Measurements from ENCODE around the gene MARK4. TPM values are rescaled to one million over a fixed set of nuclear protein-coding genes. Genes with fewer than 3 reads are reported as not detected.
"Not testable (repeated sequence)": the region's sequence is repeated elsewhere in the genome, so short reads cannot be mapped to it uniquely, and the experiment has no call there.

Gene MARK4
- total RNA-seq, 2 experiments from 2014 or later: 24.8 to 26.1 TPM

DNA sequence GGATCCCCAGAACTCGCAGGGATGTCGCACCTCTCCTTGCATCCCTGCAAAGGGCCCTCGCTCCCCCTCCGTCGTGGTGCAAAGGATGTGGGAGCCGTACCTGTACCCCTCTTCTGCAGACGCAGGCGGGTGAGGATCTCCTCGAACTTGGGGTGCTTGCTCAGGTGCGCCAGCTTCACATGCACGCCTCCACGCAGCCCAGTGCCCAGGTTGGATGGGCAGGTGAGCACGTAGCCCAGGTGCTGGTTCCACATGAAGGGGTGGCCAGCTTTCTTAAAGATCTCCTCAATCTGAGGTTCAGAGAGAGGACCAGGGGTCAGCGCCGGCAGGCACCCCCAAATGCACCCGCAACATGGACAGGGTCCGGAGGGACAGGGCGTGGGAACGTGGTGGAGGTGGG, 56.3 kb downstream of the MARK4 start:
- H3K4me3 Mint-ChIP-seq: no peak overlapping the region
- H3K27me3 Mint-ChIP-seq: peaks cover 2% of the 10 kb centered on the region
- H3K4me1 Mint-ChIP-seq: peaks cover 2% of the 10 kb centered on the region
- H3K36me3 Mint-ChIP-seq: no peaks in the 10 kb centered on the region
- POLR2A ChIA-PET: interaction anchor here (0.6 kb wide), 1 partner anchor 40 kb away, joined by 5 read pairs; no protein-coding TSS in a partner anchor
- ATAC-seq (ENCODE audit: low read depth) (no peak), DNase-seq (no peak)
- no peak overlapping the region for H3K27ac Mint-ChIP-seq
- no peaks in the 10 kb centered on the region for H3K9me3 Mint-ChIP-seq

DNA sequence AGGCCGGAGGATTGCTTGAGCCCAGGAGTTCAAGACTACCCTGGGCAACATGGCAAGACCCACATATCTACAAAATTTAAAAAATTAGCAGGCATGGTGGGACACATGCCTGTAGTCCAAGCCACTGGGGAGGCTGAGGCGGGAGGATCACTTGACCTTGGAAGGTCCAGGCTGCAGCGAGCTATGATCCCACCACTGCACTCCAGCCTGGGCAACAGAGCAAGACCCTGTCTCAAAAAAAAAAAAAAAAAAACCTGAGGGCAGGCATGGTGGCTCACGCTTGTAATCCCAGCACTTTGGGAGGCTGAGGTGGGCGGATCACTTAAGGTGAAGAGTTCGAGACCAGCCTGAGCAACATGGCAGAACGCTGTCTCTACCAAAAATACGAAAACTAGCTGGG, 58.3 kb downstream of the MARK4 start:
- H3K27me3 Mint-ChIP-seq; H3K9me3 Mint-ChIP-seq; H3K4me3 Mint-ChIP-seq; H3K4me1 Mint-ChIP-seq; H3K36me3 Mint-ChIP-seq; H3K27ac Mint-ChIP-seq; ATAC-seq (ENCODE audit: low read depth); DNase-seq: not testable (repeated sequence)
- POLR2A ChIA-PET: interaction anchor here (0.7 kb wide), 1 partner anchor 506 kb away, joined by 4 read pairs; no protein-coding TSS in a partner anchor

DNA sequence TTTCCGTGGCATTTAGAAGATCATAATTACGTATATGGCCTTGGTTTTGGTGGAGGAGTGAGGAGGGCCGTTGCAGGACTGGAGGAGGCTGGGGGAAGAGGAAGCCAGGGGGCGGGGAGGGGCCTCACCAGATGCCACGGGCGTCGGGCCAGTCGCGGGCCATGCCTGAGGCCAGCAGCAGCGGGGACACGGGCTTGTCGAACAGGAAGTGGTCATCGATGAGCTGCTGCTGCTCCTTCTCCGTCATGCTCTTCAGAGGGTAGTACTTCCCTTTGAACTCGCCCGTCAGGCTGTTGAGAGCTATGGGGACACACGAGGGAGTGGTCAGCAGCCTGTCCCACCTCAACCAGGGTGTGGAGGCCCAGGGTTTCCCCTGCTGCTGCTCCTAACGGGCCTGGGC, 60.5 kb downstream of the MARK4 start:
- POLR2A ChIA-PET: no interaction called here
- H3K4me3 Mint-ChIP-seq: no peak overlapping the region
- no peaks in the 10 kb centered on the region for H3K36me3 Mint-ChIP-seq
- peaks cover 2% of the 10 kb centered on the region for H3K4me1 Mint-ChIP-seq
- DNase-seq (no peak), ATAC-seq (ENCODE audit: low read depth) (no peak)
- peaks cover 22% of the 10 kb centered on the region for H3K27me3 Mint-ChIP-seq
- H3K27ac Mint-ChIP-seq: no peak overlapping the region
- no peaks in the 10 kb centered on the region for H3K9me3 Mint-ChIP-seq

DNA sequence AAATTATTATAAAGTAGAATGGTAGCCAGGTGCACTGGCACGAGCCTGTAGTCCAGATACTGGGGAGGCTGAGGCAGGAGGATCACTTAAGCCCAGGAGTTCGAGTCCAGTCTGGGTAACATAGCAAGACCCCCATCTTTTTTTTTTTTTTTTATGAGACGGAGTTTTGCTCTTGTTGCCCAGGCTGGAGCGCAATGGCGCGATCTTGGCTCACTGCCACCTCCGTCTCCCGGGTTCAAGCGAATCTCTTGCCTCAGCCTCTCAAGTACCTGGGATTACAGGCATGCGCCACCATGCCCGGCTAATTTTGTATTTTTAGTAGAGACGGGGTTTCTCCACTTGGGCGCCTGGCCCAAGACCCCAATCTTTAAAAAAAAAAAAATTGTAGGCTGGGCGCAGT, 61.2 kb downstream of the MARK4 start:
- H3K9me3 Mint-ChIP-seq; H3K4me1 Mint-ChIP-seq; POLR2A ChIA-PET; H3K36me3 Mint-ChIP-seq; ATAC-seq (ENCODE audit: low read depth); H3K27ac Mint-ChIP-seq; DNase-seq; H3K4me3 Mint-ChIP-seq: not testable (repeated sequence)
- peaks cover 27% of the 10 kb centered on the region for H3K27me3 Mint-ChIP-seq

DNA sequence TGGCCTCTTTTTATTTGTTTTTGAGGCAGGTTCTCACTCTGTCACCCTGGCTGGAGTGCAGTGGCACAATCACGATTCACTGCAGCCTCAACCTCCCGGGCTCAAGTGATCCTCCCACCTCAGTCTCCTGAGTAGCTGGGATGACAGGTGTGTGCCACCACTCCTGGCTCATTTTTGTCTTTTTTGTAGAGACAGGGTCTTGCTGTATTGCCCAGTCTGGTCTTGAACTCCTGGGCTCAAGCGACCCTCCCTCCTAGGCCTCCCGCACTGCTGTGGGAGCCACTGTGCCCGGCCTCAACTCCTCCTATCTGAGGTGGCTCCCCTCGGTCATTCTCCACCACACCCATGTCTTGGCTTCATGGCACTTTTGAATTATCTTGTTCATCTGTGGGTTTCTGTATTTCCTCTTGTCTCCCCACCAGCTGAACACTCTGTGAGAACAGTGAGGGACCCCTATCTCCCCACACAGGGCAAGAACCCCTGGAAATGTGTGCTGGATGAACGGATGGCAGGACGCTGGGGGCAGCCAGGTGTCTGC, 63.7 kb downstream of the MARK4 start:
- H3K27ac Mint-ChIP-seq: no peak overlapping the region
- H3K9me3 Mint-ChIP-seq: no peaks in the 10 kb centered on the region
- no peak overlapping the region for H3K4me3 Mint-ChIP-seq
- H3K36me3 Mint-ChIP-seq: no peaks in the 10 kb centered on the region
- ATAC-seq (ENCODE audit: low read depth) (no peak), DNase-seq (no peak)
- peaks cover 2% of the 10 kb centered on the region for H3K4me1 Mint-ChIP-seq
- peaks cover 34% of the 10 kb centered on the region for H3K27me3 Mint-ChIP-seq
- POLR2A ChIA-PET: no interaction called here

DNA sequence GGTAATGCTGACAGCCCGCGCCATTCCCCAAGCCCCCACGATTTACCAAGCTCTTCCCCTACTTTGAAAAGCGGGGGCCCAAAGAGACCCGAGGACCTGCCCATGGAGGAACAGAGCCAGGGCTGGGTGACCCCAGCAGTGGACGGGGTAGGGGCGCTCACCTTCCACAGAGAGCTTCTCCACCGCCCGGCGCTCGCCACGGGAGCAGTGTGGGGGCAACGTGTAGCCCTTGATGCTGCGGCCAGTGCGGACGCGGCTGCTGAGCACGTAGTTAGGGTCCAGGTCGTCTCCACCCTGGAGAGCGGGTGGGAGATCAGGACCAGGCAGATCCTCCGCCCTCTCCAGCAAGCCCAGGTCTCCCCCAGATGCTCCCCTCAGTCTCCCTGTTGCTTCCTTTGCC, 64.2 kb downstream of the MARK4 start:
- no peaks in the 10 kb centered on the region for H3K9me3 Mint-ChIP-seq
- no peak for ATAC-seq (ENCODE audit: low read depth)
- POLR2A ChIA-PET: no interaction called here
- peaks cover 2% of the 10 kb centered on the region for H3K4me1 Mint-ChIP-seq
- H3K27me3 Mint-ChIP-seq: peaks cover 34% of the 10 kb centered on the region
- no peak overlapping the region for H3K4me3 Mint-ChIP-seq
- no peak overlapping the region for H3K27ac Mint-ChIP-seq
- DNase-seq: no peak
- H3K36me3 Mint-ChIP-seq: no peaks in the 10 kb centered on the region

DNA sequence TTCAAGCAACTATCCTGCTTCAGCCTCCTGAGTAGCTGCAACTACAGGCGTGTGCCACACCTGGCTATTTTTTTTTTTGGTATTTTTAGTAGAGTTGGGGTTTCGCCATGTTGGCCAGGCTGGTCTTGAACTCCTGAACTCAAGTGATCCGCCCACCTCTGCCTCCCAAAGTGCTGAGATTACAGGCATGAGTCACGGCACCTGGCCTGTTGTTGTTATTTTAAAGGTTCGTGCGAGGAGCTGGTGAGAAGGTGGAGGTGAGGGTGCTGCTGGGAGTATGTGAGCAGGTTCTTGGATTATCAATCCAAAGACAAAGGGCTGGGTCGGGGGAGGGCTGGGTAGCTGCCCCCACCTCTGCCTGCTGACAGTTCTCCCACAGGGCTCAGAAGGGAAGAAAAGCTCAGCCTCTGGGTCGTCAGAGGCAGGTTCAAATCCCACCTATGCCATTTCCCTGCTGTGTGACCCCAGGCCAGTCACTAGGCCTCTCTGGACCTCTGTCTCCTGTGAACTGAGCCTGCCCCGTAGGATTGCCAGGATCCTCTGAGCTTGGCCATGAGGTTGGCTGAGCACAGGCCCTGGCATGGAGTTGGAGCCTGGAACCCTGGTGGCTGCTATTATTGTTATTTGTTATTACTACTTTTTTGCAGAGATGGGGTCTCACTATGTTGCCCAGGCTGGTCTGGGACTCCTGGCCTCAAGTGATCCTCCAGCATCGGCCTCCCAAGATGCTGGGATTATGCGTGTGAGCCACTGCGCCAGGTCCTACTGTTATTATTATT, 70.1 kb downstream of the MARK4 start:
- POLR2A ChIA-PET: no interaction called here
- Mint-ChIP-seq H3K27me3 (peaks cover 44% of the 10 kb centered on the region), H3K36me3 (no peaks in the 10 kb centered on the region), H3K27ac (no peak overlapping the region), H3K9me3 (no peaks in the 10 kb centered on the region), H3K4me3 (no peak overlapping the region), H3K4me1 (peaks cover under 1% of the 10 kb centered on the region)
- no peak for ATAC-seq (ENCODE audit: low read depth)
- no peak for DNase-seq

DNA sequence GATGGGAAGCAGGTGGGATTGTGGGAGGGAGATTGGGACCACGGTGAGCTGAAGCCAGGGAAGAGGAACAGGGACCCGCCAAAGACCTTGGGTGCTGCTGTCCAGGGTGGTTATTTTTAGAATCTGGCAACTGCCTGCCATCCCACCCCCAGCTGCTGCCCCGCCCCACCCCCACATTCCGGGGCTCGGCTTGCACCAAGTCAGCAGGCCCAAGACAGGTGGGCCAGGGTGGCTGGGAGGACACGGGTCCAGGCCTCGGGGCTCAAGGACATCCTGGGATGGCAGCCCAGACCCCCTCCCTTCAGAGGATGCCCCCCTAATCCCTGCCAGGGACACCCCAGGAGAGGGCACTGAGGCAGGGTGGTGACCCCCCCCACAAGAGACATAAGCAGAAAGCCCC, 70.8 kb downstream of the MARK4 start:
- H3K27me3 Mint-ChIP-seq: peaks cover 41% of the 10 kb centered on the region
- H3K4me3 Mint-ChIP-seq: no peak overlapping the region

DNA sequence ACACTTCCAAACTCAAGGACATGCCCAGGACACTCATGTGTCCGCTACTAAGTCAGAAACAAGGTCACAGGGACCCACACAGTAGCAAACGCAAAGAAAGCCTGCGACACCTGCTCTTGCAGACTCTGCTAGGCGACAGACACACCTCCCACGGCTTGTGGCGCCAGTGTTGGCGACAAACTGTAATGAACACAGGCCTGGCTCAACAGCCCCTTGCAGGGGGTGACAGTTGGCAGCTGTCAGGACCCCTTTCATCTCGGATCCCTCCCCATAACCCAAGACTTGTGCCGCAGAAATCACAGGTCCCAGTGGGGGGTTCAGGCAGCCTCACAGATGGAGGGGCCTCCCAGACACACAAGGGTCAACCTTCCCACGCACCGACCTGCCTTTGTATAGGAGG, 71.2 kb downstream of the MARK4 start:
- Mint-ChIP-seq H3K4me3 (no peak overlapping the region), H3K9me3 (no peaks in the 10 kb centered on the region), H3K27ac (no peak overlapping the region), H3K36me3 (no peaks in the 10 kb centered on the region), H3K4me1 (peaks cover 5% of the 10 kb centered on the region), H3K27me3 (peaks cover 38% of the 10 kb centered on the region)
- ATAC-seq (ENCODE audit: low read depth) (no peak), DNase-seq (no peak)
- POLR2A ChIA-PET: no interaction called here

More for the DNA sequence above, 70.8 kb downstream of the MARK4 start:
- ATAC-seq (ENCODE audit: low read depth) (no peak), DNase-seq (no peak)
- H3K36me3 Mint-ChIP-seq: no peaks in the 10 kb centered on the region
- peaks cover 5% of the 10 kb centered on the region for H3K4me1 Mint-ChIP-seq
- no peaks in the 10 kb centered on the region for H3K9me3 Mint-ChIP-seq
- no peak overlapping the region for H3K27ac Mint-ChIP-seq
- POLR2A ChIA-PET: no interaction called here

DNA sequence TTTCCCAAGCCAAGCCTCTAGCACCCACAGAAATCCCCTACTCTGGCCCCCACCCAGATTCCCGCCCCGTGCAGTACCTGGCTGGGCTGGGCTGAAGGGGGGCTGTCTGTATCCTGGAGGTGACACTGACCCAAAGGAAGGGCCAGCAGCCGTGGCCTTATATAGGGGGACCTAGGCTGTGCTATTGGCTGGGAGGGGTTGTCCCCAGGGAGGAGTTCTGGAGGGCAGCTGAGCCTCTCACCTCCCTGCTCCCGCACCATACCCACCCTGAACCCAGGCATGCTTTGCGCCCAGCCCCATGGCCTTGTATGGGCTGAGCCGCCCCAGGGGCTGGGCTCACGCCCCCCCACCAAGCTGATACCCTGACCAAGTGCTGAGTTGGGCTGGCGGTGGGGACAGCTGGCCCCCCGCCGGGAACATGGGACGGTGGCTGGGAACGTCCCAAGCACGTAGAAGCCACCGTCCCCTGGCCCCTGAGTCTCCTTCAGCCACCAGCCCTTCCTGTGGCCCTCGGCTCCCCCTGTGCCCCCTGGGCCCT, 71.7 kb downstream of the MARK4 start, which contains the start of gene CKM:
Gene CKM (minus strand): TSS at position 132 of the 538 bp plus-strand sequence. CDS start 3,162 bp downstream, outside the sequence.
- Mint-ChIP-seq H3K27ac (no peak within 1 kb of the TSS), H3K4me3 (no peak within 1 kb of the TSS), H3K36me3 (no peaks in the 10 kb centered on the region), H3K4me1 (peaks cover 5% of the 10 kb centered on the region), H3K9me3 (no peaks in the 10 kb centered on the region), H3K27me3 (peaks cover 37% of the 10 kb centered on the region)
- ATAC-seq (ENCODE audit: low read depth): no peak
- no peak for DNase-seq
- POLR2A ChIA-PET: no interaction called here

DNA sequence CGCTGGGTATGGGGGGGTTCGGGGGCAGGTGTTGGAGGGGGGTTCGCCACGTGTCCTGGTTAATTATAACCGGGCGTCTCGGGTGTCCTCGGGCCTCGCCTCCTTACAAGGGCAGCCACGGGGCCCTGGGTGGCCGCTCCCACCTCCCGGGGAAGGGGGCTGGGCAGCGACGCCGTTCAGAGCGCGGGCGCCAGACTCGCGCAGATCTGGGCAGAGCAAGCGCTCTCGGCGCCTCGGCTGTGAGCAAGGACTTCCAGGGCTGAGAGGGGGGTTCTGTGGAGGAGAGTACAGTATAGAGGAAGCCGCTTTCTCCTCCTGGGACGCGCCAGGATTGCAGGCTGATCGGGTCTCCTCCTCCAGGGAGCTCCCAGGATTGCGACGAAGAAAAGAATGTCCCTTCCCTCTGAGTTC, 72.6 kb downstream of the MARK4 start:
- ATAC-seq (ENCODE audit: low read depth) (no peak), DNase-seq (no peak)
- POLR2A ChIA-PET: no interaction called here
- Mint-ChIP-seq H3K27ac (no peak overlapping the region), H3K4me1 (peaks cover 5% of the 10 kb centered on the region), H3K36me3 (no peaks in the 10 kb centered on the region), H3K27me3 (peaks cover 38% of the 10 kb centered on the region), H3K4me3 (no peak overlapping the region), H3K9me3 (no peaks in the 10 kb centered on the region)

DNA sequence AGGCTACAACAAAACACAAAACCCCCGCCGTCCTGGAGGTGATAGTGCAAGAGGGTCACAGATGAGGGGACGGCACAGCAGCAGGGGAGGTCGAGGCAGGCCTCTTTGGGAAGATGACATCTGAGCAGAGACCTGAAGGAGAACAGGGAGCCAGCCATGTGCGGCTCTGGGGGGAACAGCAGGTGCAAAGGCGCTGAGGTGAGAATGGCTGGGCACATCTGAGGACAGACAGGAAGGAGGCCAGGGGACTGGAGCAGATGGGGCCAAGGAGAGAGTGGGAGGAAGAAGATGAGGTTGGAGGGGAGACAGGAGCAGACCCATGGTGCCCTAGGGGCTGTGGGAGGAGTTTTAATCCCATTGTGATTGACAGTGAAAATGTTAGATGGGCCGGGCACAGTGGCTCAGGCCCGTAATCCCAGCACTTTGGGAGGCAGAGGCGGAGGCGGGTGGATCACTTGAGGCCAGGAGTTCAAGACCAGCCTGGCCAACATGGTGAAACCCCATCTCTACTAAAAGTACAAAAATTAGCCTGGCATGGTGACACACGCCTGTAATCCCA, 73.4 kb downstream of the MARK4 start:
- POLR2A ChIA-PET: no interaction called here
- Mint-ChIP-seq H3K27me3 (peaks cover 38% of the 10 kb centered on the region), H3K36me3 (no peaks in the 10 kb centered on the region), H3K27ac (no peak overlapping the region), H3K4me3 (no peak overlapping the region), H3K9me3 (no peaks in the 10 kb centered on the region), H3K4me1 (peaks cover 5% of the 10 kb centered on the region)
- DNase-seq (no peak), ATAC-seq (ENCODE audit: low read depth) (no peak)

DNA sequence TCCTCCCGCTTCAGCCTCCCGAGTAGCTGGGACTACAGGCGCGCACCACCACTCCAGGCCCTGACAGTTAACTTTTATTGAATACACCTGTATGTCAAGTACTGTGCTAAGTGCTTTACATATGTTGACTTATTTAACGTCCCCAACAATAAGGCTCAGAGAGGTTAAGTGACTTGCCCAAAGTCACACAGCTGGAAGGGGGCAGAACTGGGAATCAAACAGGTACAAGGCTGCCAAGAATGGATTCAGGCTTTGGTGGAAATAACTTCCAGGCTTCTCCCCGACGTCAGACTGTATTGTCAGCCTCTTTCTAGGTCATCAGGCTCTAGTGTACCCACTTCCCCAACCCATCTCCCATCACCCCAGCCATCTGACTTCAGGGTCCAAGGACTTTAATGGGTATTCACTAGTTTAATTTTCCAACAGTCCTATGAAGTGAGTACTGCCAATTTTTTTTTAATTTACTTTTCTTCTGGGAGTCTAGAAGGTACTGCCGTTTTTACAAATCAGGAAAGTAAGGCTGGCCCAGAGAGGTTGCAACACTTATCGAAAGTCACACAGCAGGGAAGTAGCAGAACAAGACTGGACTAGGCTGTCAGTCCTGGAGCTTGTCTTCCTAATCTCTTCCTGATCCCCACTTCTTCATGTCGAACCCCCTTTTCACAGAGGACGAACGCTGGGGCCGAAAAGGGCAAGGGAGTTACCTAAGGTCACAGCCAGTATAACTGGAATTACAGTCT, 76.5 kb downstream of the MARK4 start:
- H3K4me3 Mint-ChIP-seq: no peak overlapping the region
- peaks cover 27% of the 10 kb centered on the region for H3K27me3 Mint-ChIP-seq
- H3K36me3 Mint-ChIP-seq: no peaks in the 10 kb centered on the region
- ATAC-seq (ENCODE audit: low read depth) (no peak), DNase-seq (no peak)
- no peak overlapping the region for H3K27ac Mint-ChIP-seq
- H3K4me1 Mint-ChIP-seq: peaks cover 5% of the 10 kb centered on the region
- POLR2A ChIA-PET: no interaction called here
- no peaks in the 10 kb centered on the region for H3K9me3 Mint-ChIP-seq
